Measurements from ENCODE around the gene VCL. TPM values are rescaled to one million over a fixed set of nuclear protein-coding genes. Genes with fewer than 3 reads are reported as not detected.
"Not testable (repeated sequence)": the region's sequence is repeated elsewhere in the genome, so short reads cannot be mapped to it uniquely, and the experiment has no call there.

Gene VCL
- total RNA-seq, 2 donors from 2014 or later = 97.2 to 285 TPM

DNA sequence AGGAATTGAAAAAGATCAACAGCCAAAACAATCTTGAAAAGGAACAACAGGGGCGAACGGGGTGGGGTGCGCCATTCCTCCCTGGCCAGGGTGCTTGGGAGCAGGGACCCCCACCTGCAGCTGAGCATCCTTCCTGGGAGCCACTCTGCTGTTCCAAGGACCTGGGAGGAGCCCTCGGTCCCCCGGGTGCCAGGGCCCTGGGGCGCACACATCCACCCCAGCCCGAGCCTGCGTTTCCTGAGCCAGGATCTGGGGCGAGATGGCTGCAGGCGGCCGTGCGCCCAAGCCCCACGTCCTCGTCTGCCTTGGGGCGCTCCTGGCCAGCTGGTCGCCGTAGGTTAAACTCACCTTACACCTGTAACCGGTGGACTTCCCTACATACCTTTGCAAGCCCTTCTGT lies 142.1 kb downstream of the VCL start:
- WGBS = 98% methylated on average over 18 of the region's 18 CpGs
- Histone ChIP-seq H3K4me3 (no peak overlapping the region), H3K27me3 (replicated peaks; ENCODE audit: insufficient read depth) (no peaks in the 10 kb centered on the region), H3K36me3 (no peaks in the 10 kb centered on the region), H3K4me1 (replicated peaks) (no peaks in the 10 kb centered on the region), H3K27ac (no peak overlapping the region), H3K9me3 (no peaks in the 10 kb centered on the region)
- intact Hi-C loops (cut with DNase I) = no loop called here
- TF ChIP-seq POLR2A (IDR thresholded peaks at IDR 0.05) (no peak), CTCF (IDR thresholded peaks at IDR 0.05) (no peak), POLR2AphosphoS5 (IDR thresholded peaks at IDR 0.05) (no peak)
- no peak for DNase-seq (ENCODE audit: low spot score)

- Histone ChIP-seq H3K27ac (no peak overlapping the region), H3K9me3 (no peaks in the 10 kb centered on the region), H3K4me1 (replicated peaks) (peaks cover under 1% of the 10 kb centered on the region), H3K27me3 (replicated peaks; ENCODE audit: insufficient read depth) (no peaks in the 10 kb centered on the region), H3K36me3 (no peaks in the 10 kb centered on the region), H3K4me3 (no peak overlapping the region)
- TF ChIP-seq POLR2A (IDR thresholded peaks at IDR 0.05) (no peak), CTCF (IDR thresholded peaks at IDR 0.05) (no peak)
- no peak for DNase-seq (ENCODE audit: low spot score)
- intact Hi-C loops (cut with DNase I) = no loop called here
- WGBS = 78% methylated on average over 2 of the region's 2 CpGs
These were observed 142.6 kb downstream of the VCL start for GRCh38 chr10:74140553-74140952.

- peak; percentile 17 for DNase-seq (ENCODE audit: low spot score)
- 9% methylated on average over 2 of the region's 2 CpGs for WGBS
These were observed 147.2 kb downstream of the VCL start for GRCh38 chr10:74145133-74145532.

GRCh38 chr10:74146980-74147379 lies 149.1 kb downstream of the VCL start:
- DNase-seq (ENCODE audit: low spot score); H3K27me3 ChIP-seq (replicated peaks; ENCODE audit: insufficient read depth); H3K36me3 ChIP-seq; H3K27ac ChIP-seq; intact Hi-C loops (cut with DNase I); H3K9me3 ChIP-seq; H3K4me3 ChIP-seq; H3K4me1 ChIP-seq (replicated peaks): not testable (repeated sequence)
- 92% methylated on average over 10 of the region's 10 CpGs for WGBS

More at GRCh38 chr10:74145133-74145532, 147.2 kb downstream of the VCL start:
- Histone ChIP-seq H3K27me3 (replicated peaks; ENCODE audit: insufficient read depth) (no peaks in the 10 kb centered on the region), H3K27ac (peak overlapping the region in 1 of 2 donors; percentile 0), H3K9me3 (no peaks in the 10 kb centered on the region), H3K36me3 (no peaks in the 10 kb centered on the region), H3K4me1 (replicated peaks) (peaks cover 3% of the 10 kb centered on the region), H3K4me3 (no peak overlapping the region)
- TF ChIP-seq POLR2A (IDR thresholded peaks at IDR 0.05) = no peak
- peak; percentile 71 for TF ChIP-seq POLR2AphosphoS5 (IDR thresholded peaks at IDR 0.05)
- intact Hi-C loops (cut with DNase I) = no loop called here

DNA sequence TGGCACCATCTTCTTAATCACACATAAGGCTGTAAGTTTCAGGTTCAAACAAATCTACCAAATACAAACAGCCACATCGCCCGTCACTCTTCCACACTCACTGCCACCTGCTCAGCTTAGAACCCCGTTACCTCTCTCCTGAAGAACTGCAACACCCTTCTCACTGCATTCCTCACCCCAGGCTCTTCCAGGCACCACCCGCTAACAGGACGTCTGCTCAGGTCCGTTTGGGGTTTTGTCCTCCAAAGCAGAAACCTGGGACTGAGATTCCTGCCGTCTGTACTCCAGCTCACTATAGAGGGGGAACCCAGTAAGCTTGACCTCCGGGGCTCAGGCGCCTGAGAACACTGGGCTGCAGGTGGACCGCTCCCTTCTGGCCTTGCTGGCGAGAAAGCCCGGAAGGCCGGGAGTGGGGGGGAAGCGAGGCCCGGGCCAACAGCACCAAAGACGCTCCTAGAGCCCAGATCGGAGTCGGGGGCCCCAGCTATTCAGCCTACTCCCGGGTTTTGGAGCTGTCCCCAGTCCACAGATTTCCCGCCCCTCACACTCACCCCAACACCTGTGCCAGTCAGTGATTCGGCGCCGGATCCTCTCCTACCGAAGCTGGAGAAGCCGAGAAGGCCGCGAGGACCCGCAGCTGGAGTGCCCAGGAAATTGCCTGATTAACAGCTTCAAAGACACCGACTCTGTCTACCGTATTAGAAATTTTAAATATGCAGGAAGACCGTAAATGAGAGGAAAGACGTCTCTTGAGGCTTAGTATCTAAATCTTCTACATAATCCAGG lies 152.5 kb downstream of the VCL start, which contains the start of gene AP3M1:
TSS of gene AP3M1 (minus strand) at position 625 of the 786 bp plus-strand sequence. CDS start 12,449 bp downstream, outside the sequence.
- peak in 1 of 4 experiments; percentile 10 for TF ChIP-seq CTCF (IDR thresholded peaks at IDR 0.05)
- no peak for TF ChIP-seq POLR2AphosphoS5 (IDR thresholded peaks at IDR 0.05)
- 0% methylated on average over 32 of the region's 32 CpGs for WGBS
- peak; percentile 78 for DNase-seq (ENCODE audit: low spot score)
- Histone ChIP-seq H3K27me3 (replicated peaks; ENCODE audit: insufficient read depth) (no peaks in the 10 kb centered on the region), H3K4me3 (peak within 1 kb of the TSS; percentile 69 to 92), H3K9me3 (no peaks in the 10 kb centered on the region), H3K4me1 (replicated peaks) (peaks cover 5% of the 10 kb centered on the region), H3K27ac (peak within 1 kb of the TSS; percentile 84 to 92), H3K36me3 (no peaks in the 10 kb centered on the region)
- intact Hi-C loops (cut with DNase I) = no loop called here
